Measurements from ENCODE around the gene MYL12B.

DNA sequence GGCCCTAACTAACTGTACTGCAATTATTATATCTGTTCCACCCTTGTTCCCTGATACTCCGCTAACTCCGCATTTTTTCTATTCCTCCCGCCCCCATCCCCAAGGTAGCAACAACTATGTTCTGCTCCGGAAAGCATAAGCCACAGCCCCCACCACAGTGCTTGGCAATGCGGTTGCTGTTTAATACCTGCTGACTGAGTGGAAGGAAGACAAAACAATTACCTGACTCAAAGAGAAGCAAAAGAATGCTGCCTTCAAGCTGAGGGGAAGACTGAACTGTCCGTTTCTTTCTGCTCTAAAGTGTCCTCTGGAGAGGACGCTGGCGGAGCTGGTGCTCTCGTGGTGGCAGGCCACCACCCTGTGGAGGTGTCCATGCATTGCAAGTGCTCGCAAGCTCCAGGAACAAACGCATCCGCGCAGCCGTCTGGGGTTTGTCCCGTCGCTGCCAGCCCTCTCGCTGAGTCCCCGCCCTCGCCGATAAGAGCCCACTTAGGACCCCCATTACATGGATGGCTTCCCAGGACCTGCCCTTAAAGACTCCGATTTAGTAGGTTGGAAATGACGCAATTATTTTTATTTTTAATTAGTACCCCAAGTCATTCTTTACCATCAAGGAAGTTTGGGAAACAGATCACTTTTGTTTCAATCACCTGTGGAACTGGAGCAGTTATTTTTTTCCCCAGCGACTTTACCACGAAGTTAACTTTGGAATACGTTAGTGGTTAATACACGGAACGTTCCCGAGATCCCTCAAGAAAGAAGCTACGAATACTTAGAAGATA lies 15.9 kb upstream of the MYL12B start:
- TF ChIP-seq, protein P1, sequence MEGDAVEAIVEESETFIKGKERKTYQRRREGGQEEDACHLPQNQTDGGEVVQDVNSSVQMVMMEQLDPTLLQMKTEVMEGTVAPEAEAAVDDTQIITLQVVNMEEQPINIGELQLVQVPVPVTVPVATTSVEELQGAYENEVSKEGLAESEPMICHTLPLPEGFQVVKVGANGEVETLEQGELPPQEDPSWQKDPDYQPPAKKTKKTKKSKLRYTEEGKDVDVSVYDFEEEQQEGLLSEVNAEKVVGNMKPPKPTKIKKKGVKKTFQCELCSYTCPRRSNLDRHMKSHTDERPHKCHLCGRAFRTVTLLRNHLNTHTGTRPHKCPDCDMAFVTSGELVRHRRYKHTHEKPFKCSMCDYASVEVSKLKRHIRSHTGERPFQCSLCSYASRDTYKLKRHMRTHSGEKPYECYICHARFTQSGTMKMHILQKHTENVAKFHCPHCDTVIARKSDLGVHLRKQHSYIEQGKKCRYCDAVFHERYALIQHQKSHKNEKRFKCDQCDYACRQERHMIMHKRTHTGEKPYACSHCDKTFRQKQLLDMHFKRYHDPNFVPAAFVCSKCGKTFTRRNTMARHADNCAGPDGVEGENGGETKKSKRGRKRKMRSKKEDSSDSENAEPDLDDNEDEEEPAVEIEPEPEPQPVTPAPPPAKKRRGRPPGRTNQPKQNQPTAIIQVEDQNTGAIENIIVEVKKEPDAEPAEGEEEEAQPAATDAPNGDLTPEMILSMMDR (IDR thresholded peaks at IDR 0.05) = peak; percentile 83 to 99 (median 94)
- peak in 1 of 2 donors; percentile 20 for TF ChIP-seq POLR2A (IDR thresholded peaks at IDR 0.05)
